HG03108 (cell line): ENCODE results near the gene TIAM2.

Experiments
- ATAC-seq: cut with Tn5 transposase; IDR thresholded peaks from one replicate; pipeline ENCODE4 v1.9.1; 2021; ENCODE audit warnings: moderate library complexity; ENCODE audit not compliant: unreplicated experiment

Gene TIAM2

GRCh38 chr6:155023717-155024116 is 28.6 kb downstream of the TIAM2 start:
- ATAC-seq: no peak

- ATAC-seq: no peak
Measured at GRCh38 chr6:155024391-155025027, 29.4 kb downstream of the TIAM2 start.

DNA sequence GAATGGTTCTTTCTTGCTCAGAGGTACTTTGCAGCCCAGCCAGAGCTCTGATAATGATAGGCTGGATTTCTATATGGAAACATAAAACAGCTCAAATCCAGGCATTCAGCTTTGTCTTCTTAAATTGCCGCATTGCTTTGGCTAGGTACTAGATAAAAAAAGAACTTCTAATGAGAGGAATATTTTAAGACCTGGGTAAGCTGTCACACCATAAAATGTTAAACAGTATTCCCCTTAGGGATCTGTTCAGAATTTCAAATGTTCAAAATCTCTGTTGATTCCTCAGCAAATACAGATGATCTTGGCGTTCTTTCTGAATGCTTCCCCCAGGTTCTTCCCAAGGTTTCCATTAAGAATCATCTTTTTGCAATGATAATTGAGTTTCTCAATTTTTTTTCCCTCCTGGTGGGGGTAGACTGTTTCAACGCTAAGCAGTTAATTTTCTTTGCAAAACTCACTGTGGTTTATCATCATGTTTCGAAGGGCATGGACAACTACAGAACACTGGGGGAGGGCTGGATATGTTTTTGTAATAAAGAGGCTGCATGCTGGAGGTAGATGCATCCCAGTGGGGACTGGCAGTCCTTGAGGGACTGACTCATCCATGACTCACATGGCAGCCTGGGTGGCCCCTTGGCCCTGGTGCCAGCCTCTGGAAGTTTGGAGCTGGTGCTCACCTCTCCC is 31.0 kb downstream of the TIAM2 start:
- no peak for ATAC-seq

DNA sequence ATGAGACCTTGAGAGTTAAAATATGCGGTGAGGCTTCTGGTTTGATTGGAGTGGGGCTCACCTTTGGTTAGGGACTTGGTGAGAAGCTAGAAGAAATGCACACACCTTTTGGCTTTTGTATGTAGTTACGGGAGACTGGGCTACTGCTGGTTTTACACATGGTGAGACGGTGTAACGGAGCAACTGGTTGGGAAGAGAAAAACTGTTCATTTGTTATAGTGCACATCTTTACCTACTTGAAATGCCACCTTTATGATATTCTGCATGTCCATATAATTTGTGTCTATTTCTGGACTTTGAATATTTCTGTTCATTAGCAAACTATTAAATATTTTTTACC is 31.6 kb downstream of the TIAM2 start:
- ATAC-seq: no peak

DNA sequence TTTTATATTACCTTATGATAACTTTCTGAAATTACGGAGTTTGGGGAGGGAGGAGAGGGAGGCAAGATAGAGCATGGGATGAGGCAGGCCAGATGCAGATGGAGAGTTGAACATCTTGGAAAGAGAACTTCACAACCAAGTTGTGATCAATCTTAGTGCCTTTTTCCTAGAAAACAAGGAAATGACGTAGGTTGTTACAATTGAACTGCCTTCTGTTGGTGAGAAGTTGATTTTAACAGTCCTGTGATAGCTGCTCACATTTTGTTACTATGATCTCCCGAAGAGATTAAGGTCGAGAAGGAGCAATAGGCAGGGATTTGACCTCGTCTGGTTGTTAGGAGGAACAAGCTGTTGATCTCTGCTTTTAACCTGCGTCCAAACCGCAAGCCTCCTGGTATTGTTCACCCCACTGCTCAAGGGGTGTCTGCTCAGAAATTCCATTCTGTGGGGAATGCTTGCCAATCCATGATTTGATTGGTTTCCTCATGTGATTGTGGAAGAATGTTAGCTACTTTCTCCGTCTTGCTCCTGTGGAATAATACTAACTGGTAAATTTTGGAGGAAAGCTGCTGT is 35.1 kb downstream of the TIAM2 start:
- no peak for ATAC-seq

- ATAC-seq: no peak
Measured at GRCh38 chr6:155031091-155031490, 36.0 kb downstream of the TIAM2 start.

- no peak for ATAC-seq
Measured at GRCh38 chr6:155033021-155033791, 38.1 kb downstream of the TIAM2 start.

DNA sequence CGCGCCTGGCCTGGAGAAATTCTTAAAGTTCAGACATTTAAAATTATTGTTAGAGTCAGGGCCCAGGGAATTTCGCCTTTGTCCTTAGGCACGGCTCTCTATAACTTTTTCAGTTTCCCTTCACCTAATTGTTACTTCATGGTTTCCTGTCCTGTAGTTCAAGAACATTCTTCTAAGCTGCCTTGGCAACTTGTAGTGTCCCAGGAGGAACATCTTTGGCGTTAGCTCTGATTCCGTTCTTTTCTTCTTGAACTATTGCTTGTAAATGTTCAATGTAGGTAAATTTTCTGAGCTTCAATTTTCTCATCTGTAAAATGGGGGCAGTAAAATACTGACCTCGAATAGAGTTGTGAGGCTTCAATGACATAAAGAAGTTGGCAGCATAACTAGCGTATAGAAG is 41.8 kb downstream of the TIAM2 start:
- no peak for ATAC-seq

DNA sequence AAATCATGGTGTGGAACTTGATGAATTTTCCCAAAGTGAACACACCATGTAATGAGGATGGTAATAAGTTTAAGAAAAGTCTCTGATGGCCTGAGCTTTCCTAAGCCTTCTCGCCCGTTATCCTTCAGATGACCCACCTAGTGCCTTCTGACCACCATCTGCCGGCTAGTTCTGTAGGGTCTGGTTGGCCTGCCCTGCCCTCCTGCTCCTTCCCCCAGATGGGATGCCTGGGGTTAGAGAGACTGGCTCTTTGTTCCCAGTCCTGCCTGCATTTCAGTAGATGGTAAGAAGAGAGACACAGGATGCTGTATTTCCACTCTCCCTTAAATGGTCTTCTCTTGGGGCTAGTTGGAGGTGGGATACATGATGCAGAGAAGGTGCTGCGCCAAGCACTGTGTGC is 43.0 kb downstream of the TIAM2 start:
- ATAC-seq: no peak

- no peak for ATAC-seq
Measured at GRCh38 chr6:155038527-155038926, 43.4 kb downstream of the TIAM2 start.

DNA sequence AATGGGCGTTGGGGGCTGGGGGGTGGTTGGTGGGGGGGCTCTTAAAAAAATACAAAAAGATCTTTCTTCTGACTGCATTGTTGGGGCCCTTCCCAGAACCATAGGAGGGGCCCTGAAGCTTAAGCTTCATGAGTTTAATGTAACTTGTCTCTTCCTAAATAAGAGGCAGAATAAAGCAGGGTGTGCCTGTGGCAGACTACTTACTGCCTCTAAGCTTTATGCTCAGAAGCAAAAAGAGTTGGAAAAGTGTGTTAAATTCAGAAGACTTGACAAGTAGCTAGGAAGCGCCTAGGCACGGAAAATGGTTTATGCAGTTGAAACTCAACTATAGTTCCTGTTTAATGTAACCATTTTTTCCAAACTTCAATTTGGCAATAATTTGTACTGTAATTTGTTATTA is 44.5 kb downstream of the TIAM2 start:
- no peak for ATAC-seq

DNA sequence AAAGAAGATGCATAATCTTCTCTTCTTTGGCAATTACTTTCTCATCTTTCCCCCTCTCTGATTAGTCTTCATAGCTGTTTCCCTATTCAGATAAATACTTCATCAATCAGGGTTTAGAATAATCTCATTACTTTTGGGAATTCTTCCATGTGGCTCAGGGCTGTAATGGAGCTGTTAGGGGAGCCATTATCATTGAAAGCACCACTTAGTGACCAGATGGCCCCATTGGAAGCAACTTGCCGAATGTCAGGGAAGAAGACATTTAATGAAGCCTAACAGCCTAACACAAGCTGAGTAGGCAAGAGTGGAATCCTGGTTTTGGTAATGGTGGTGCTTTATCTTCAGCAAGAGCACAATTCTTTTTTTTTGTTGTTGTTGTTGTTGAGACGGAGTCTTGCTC is 45.0 kb downstream of the TIAM2 start:
- no peak for ATAC-seq

GRCh38 chr6:155040901-155041650 is 46.0 kb downstream of the TIAM2 start:
- no peak for ATAC-seq

DNA sequence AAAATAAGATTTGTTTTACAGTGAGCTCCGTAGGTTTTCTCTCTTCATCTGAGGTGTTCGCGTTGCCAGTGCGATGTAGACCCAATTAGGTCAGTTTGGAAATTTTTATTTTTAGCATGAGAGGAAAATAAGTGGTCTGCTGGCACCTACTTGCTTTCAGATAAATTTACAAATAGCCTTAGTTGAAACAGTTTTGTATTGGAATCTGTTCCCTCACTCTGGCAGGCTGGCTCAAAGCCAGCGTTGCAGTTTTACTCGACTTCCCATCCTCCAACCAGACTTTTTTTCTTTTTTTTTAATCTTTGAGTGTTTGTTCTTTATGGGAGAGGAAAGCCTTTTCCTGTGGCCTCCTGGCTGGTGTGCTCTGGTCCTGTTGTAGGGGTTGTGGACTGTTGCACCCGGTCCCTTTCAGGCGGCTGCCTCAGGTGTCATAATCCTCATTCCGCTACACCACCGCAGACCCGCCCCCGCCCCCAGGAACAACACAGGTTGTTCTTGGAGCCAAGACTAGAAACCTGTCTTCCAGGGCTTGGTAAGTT is 46.7 kb downstream of the TIAM2 start:
- no peak for ATAC-seq

DNA sequence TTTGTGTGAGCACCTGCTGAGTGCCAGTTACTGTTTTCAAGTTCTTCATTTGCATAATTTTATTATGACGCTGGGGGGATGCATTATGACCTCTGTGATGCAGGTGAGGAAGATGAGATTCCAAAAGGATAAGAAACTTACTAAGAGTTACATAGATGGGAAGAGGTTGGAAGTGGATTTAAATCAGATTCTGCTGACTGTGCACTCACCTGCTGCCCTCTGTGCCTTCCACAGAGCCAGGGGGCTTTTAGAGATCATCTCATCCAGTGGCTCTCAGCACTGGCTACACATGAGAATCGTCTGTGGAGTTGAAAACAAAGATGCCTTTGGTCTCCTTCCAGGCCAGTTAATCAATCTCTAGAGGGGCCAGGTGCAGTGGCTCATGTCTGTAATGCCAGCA is 47.9 kb downstream of the TIAM2 start:
- ATAC-seq: no peak

DNA sequence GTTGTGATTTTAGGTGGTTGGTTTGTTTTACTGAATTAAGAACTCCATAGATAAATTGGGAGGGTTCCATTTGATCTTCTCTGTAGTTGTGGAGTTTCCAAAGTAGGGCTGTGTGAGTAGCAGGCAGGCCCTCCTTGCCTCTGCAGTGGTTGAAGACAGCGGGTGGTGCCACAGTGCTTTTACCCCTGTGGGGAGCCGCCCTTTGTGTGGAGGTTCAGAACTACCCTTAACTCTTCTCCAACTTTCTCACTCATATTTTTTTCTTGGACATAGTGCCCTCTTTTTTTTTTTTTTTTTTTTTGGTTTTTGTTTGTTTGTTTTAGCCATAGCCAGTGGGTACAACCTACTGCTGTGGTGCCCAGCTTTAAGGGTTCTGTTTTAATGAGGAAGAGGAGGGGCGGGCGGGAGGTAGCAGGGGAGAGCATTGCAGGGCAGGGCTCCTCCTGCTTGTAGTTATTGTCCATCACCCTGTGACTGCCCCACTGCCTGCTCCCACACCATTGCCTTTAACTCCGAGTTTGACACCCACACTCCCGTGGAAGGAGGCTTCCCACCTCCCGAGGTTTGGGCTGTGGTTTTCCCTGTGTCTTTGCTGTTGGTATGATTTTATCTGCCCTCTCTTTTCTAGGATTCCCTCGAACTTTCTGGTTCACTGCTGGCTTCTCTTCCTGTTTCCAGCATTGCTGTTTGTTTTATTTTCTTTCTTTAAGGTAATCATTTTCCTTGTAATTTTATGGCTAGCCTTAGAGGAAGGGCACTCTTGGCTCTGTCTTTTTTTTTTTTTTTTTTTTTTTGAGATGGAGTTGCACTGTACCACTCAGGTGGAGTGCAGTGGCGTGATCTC is 50.7 kb downstream of the TIAM2 start:
- ATAC-seq: no peak

GRCh38 chr6:155047523-155047922 is 52.4 kb downstream of the TIAM2 start:
- ATAC-seq: no peak

DNA sequence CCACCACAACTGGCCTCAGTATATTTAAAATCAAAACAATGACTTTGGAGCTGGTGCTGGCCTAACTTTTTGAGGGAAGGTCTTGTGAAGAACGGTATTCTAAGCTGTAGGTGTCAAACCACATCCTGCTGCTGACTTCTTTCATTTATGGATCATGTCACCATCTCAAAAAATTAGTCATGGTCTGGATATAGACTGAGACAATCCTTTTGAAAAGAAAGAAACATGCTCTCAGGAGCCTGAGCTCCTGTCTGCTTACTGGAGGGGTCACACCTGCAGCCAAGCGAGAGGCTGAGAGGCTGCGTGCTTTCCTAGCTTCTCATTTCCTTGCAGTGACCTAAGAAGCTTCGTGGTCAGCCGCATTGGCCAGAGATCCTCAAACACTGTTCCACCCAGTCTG is 55.2 kb downstream of the TIAM2 start:
- ATAC-seq: peak; percentile 76

- no peak for ATAC-seq
Measured at GRCh38 chr6:155054491-155055250, 59.6 kb downstream of the TIAM2 start.
